ENCODE results near the gene CAMTA1. TPM values are rescaled to one million over a fixed set of nuclear protein-coding genes. Genes with fewer than 3 reads are reported as not detected.

Gene CAMTA1
- total and polyA plus RNA-seq, 4 donors: 48.1 to 140 (median 52.3) TPM

DNA sequence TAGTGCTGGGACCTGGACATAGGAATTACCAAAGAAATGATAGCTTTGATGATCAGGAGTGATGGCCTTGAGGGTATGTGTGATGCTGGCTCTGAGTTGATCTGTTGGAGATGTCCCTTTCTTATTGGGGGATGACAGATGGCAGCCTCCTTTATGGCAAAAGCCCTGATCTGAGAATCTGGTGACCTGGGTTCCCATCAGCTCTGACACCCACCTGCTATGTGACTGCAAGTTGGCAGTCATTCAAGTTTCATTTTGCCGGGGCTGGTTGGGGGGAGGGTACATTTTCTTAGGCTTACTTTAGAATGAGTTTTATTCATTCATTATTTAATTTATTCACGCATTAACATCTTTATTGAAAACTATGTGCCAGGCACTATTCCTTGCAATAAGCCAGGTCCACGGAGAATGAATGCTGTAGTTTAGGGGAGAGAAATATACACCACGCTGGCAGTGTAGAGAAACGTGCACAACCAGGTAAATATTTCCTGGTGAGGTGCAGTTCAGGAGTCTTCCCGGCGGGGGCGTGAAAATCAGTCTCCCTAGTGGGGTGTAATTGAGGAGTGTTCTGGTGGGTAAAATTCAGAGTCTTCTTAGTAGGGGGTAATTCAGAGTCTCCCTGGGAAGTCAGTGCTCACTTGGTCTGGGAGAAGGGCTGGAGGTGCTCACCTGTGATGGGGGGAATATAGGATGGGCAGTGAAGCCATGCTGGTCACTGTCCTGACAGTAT is 401.3 kb downstream of the CAMTA1 start:
- H3K36me3 ChIP-seq (ENCODE audit: control insufficient read depth in 4 of 4, insufficient read depth in 4 of 4, low read length in 4 of 4): no peaks in the 10 kb centered on the region
- no peak overlapping the region for H3K4me3 ChIP-seq
- no peak for DNase-seq
- H3K4me1 ChIP-seq (ENCODE audit: control insufficient read depth in 5 of 5, insufficient read depth in 5 of 5, low read length in 5 of 5): peaks cover 0 to 2% (median 0%) of the 10 kb centered on the region in 5 donors
- TF ChIP-seq, protein P1, sequence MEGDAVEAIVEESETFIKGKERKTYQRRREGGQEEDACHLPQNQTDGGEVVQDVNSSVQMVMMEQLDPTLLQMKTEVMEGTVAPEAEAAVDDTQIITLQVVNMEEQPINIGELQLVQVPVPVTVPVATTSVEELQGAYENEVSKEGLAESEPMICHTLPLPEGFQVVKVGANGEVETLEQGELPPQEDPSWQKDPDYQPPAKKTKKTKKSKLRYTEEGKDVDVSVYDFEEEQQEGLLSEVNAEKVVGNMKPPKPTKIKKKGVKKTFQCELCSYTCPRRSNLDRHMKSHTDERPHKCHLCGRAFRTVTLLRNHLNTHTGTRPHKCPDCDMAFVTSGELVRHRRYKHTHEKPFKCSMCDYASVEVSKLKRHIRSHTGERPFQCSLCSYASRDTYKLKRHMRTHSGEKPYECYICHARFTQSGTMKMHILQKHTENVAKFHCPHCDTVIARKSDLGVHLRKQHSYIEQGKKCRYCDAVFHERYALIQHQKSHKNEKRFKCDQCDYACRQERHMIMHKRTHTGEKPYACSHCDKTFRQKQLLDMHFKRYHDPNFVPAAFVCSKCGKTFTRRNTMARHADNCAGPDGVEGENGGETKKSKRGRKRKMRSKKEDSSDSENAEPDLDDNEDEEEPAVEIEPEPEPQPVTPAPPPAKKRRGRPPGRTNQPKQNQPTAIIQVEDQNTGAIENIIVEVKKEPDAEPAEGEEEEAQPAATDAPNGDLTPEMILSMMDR (IDR thresholded peaks at IDR 0.05; ENCODE audit: control extremely low read depth, extremely low read depth): no peak
- WGBS, 2 donors: 57 to 67% methylated on average over 8 of the region's 8 CpGs
- peaks cover 0 to 6% (median 0%) of the 10 kb centered on the region in 3 donors for H3K27me3 ChIP-seq (ENCODE audit: control insufficient read depth in 3 of 3, insufficient read depth in 3 of 3, low read length in 2 of 3)
- no peak overlapping the region for H3K27ac ChIP-seq (ENCODE audit: low read depth in 1 of 2, low read length in 1 of 2)
- no peak for ATAC-seq (ENCODE audit: insufficient read depth, low FRiP score)
- no peaks in the 10 kb centered on the region for H3K9me3 ChIP-seq (ENCODE audit: control insufficient read depth in 4 of 4, insufficient read depth in 3 of 4, low read length in 3 of 4)
- H3K9ac ChIP-seq (ENCODE audit: insufficient read depth in 1 of 2, low read length in 2 of 2): no peak overlapping the region

DNA sequence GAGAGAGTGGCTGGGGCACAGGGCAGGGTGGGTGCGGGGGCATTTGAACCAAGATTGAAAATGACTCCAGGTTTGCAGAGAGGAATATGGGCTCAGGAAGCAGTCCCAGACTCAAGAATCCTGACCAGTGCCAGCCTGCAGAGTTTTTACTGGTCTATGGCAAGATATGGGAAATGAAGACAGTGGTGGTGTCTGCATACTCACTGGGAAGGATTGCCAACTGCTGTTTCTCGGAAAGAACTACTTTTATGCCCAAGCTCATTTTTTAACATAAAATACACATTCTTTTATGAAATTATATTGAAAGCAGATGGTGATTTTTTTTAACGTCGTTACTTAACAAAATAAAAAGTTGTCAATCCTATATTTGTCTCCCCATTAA is 401.8 kb downstream of the CAMTA1 start:
- DNase-seq: no peak
- Histone ChIP-seq H3K36me3 (ENCODE audit: control insufficient read depth in 4 of 4, insufficient read depth in 4 of 4, low read length in 4 of 4) (no peaks in the 10 kb centered on the region), H3K9me3 (ENCODE audit: control insufficient read depth in 4 of 4, insufficient read depth in 3 of 4, low read length in 3 of 4) (no peaks in the 10 kb centered on the region), H3K27ac (ENCODE audit: low read depth in 1 of 2, low read length in 1 of 2) (no peak overlapping the region), H3K4me1 (ENCODE audit: control insufficient read depth in 5 of 5, insufficient read depth in 5 of 5, low read length in 5 of 5) (peaks cover 0 to 2% (median 0%) of the 10 kb centered on the region in 5 donors), H3K27me3 (ENCODE audit: control insufficient read depth in 3 of 3, insufficient read depth in 3 of 3, low read length in 2 of 3) (peaks cover 0 to 6% (median 0%) of the 10 kb centered on the region in 3 donors), H3K9ac (ENCODE audit: insufficient read depth in 1 of 2, low read length in 2 of 2) (no peak overlapping the region), H3K4me3 (no peak overlapping the region)
- TF ChIP-seq, protein P1 (IDR thresholded peaks at IDR 0.05; ENCODE audit: control extremely low read depth, extremely low read depth): no peak
- ATAC-seq (ENCODE audit: insufficient read depth, low FRiP score): no peak
- 78 to 89% methylated on average over 4 of the region's 4 CpGs for WGBS, 2 donors

DNA sequence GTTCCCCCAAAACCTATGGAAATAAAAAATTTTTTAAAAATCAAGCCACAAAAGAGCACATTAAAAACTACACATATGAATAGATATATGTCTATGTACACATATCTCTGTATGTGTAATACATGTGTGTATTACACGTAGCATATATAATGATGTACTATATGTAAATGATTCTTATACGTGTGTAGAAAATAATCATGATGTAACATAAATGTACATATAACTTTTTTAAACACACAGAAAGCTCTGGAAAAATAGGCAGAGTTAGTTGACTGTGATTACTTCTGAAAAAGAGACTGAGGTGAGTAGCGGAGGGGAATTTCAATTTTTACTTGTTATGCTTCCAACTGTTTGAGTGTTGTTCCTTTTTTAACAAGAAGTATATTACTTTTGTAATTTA is 405.0 kb downstream of the CAMTA1 start:
- DNase-seq (no peak), ATAC-seq (ENCODE audit: insufficient read depth, low FRiP score) (no peak)
- no peak overlapping the region for H3K4me3 ChIP-seq
- peaks cover 0 to 9% (median 0%) of the 10 kb centered on the region in 3 donors for H3K27me3 ChIP-seq (ENCODE audit: control insufficient read depth in 3 of 3, insufficient read depth in 3 of 3, low read length in 2 of 3)
- 91 to 93% methylated on average over 3 of the region's 3 CpGs for WGBS, 2 donors
- TF ChIP-seq, protein P1 (IDR thresholded peaks at IDR 0.05; ENCODE audit: control extremely low read depth, extremely low read depth): no peak
- peaks cover 0 to 3% (median 0%) of the 10 kb centered on the region in 4 donors for H3K9me3 ChIP-seq (ENCODE audit: control insufficient read depth in 4 of 4, insufficient read depth in 3 of 4, low read length in 3 of 4)
- H3K4me1 ChIP-seq (ENCODE audit: control insufficient read depth in 5 of 5, insufficient read depth in 5 of 5, low read length in 5 of 5): peaks cover 0 to 2% (median 0%) of the 10 kb centered on the region in 5 donors
- no peak overlapping the region for H3K27ac ChIP-seq (ENCODE audit: low read depth in 1 of 2, low read length in 1 of 2)
- H3K36me3 ChIP-seq (ENCODE audit: control insufficient read depth in 4 of 4, insufficient read depth in 4 of 4, low read length in 4 of 4): no peaks in the 10 kb centered on the region
- no peak overlapping the region for H3K9ac ChIP-seq (ENCODE audit: insufficient read depth in 1 of 2, low read length in 2 of 2)

Measured in lung (tissue), 12 donors.